ENCODE results near the gene CCT6A. TPM values are rescaled to one million over a fixed set of nuclear protein-coding genes. Genes with fewer than 3 reads are reported as not detected.
A peak's percentile ranks its signal among the peaks of the same experiment; 100 is the strongest.

The CCT6A gene
- total and polyA plus RNA-seq, 2 experiments from 2014 or later: 121 to 206 TPM

DNA sequence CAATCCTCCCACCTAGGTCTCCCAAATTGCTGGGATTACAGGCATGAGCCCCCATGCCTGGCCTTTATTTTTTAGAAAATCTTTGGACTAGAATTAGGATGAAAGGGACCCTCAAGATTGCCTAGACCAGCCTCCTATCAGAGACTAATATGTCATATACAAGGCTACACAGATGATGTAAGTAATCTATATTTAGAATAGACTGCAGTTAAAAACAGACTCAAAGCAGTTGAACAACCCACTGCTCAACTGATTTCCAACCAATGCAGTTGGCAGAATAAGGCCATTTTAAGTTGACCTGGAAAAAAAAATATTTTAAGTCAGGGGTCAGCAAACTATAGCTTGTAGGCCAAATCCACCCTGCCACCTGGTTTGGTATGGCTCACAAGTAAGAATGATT is 28.1 kb upstream of the CCT6A start:
- DNase-seq (ENCODE audit: low spot score): no peak
- no peak overlapping the region for H3K4me2 ChIP-seq
- H3K9me3 ChIP-seq (ENCODE audit: low read depth): no peaks in the 10 kb centered on the region
- no peaks in the 10 kb centered on the region for H3K9me2 ChIP-seq (replicated peaks; ENCODE audit: insufficient read depth)
- peaks cover 43% of the 10 kb centered on the region for H3K79me2 ChIP-seq
- H3K36me3 ChIP-seq (replicated peaks; ENCODE audit: insufficient read depth, low read depth): no peaks in the 10 kb centered on the region
- no peaks in the 10 kb centered on the region for H3K4me1 ChIP-seq (ENCODE audit: insufficient read depth)
- H3K27ac ChIP-seq: no peak overlapping the region
- H3K4me3 ChIP-seq: no peak overlapping the region
- H2AFZ ChIP-seq: no peak overlapping the region
- no peak for TF ChIP-seq EZH2phosphoT487 (IDR thresholded peaks at IDR 0.05; ENCODE audit: low read depth, severe bottlenecking, unreplicated experiment)
- TF ChIP-seq, protein P1, sequence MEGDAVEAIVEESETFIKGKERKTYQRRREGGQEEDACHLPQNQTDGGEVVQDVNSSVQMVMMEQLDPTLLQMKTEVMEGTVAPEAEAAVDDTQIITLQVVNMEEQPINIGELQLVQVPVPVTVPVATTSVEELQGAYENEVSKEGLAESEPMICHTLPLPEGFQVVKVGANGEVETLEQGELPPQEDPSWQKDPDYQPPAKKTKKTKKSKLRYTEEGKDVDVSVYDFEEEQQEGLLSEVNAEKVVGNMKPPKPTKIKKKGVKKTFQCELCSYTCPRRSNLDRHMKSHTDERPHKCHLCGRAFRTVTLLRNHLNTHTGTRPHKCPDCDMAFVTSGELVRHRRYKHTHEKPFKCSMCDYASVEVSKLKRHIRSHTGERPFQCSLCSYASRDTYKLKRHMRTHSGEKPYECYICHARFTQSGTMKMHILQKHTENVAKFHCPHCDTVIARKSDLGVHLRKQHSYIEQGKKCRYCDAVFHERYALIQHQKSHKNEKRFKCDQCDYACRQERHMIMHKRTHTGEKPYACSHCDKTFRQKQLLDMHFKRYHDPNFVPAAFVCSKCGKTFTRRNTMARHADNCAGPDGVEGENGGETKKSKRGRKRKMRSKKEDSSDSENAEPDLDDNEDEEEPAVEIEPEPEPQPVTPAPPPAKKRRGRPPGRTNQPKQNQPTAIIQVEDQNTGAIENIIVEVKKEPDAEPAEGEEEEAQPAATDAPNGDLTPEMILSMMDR (IDR thresholded peaks at IDR 0.05; ENCODE audit: poor library complexity): no peak
- no peaks in the 10 kb centered on the region for H3K27me3 ChIP-seq
- no peaks in the 10 kb centered on the region for H4K20me1 ChIP-seq (ENCODE audit: insufficient read depth, poor library complexity, severe bottlenecking)

DNA sequence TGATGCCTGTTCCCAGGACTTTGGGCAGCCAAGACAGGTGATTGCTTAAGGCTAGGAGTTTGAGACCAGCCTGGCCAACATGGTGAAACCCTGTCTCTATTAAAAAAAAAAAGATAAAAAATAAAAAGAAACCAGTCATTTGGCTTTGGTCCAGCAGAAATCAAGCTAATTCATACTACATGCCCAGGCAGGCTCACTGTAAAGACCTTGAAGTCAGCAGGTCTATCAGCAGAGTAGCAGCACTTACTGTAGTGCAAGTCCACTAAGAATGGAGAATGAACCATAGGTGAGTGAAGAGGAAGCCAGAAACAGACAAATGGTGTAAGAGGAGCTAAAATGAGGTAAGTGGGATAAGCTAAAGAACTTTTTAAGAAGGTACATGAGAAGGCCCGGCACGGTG is 25.0 kb upstream of the CCT6A start:
- Histone ChIP-seq H3K79me2 (peaks cover 54% of the 10 kb centered on the region), H4K20me1 (ENCODE audit: insufficient read depth, poor library complexity, severe bottlenecking) (no peaks in the 10 kb centered on the region), H3K36me3 (replicated peaks; ENCODE audit: insufficient read depth, low read depth) (no peaks in the 10 kb centered on the region), H3K4me3 (no peak overlapping the region), H2AFZ (no peak overlapping the region), H3K27me3 (no peaks in the 10 kb centered on the region), H3K9me2 (replicated peaks; ENCODE audit: insufficient read depth) (no peaks in the 10 kb centered on the region), H3K9me3 (ENCODE audit: low read depth) (no peaks in the 10 kb centered on the region), H3K27ac (no peak overlapping the region), H3K4me2 (no peak overlapping the region), H3K4me1 (ENCODE audit: insufficient read depth) (no peaks in the 10 kb centered on the region)
- DNase-seq (ENCODE audit: low spot score): no peak
- 88% methylated on average over 2 of the region's 2 CpGs for WGBS (ENCODE audit: low lambda C conversion rate, missing lambda C conversion rate)
- no peak for TF ChIP-seq EZH2 (IDR thresholded peaks at IDR 0.05; ENCODE audit: borderline replicate concordance)
- TF ChIP-seq, protein P1 (IDR thresholded peaks at IDR 0.05; ENCODE audit: poor library complexity): no peak
- TF ChIP-seq EZH2phosphoT487 (IDR thresholded peaks at IDR 0.05; ENCODE audit: low read depth, severe bottlenecking, unreplicated experiment): no peak

DNA sequence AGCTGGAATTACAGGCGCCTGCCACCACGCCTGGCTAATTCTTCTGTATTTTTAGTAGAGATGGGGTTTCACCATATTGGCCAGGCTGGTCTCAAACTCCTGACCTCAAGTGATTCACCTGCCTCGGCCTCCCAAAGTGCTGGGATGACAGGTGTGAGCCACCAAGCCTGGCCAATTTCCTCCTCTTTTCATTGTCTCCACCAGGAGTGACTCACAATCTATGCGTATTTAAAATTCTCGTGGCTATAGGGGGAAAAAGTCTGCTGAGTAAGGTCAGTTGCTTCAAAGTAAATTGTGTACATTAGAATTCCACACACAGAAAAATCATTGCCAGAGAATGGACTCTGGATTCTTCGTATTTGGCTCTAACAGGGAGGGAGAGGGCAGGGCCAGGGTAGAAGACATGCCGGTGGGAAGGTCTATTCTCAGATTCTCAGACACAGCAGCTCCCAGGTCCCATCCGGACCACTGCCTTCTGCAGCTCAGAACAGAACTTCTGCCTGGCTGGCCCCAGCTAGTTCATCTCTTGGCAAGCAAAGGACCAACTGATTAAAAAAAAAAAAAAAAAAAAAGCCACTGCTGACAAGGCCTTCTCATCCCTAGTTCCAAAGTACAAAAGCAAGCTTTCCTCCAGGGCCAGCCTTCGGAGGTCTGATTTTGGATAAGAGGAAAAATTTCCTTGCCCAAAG is 22.5 kb upstream of the CCT6A start:
- peak; percentile 57 for DNase-seq (ENCODE audit: low spot score)
- Histone ChIP-seq H3K36me3 (replicated peaks; ENCODE audit: insufficient read depth, low read depth) (no peaks in the 10 kb centered on the region), H3K9me3 (ENCODE audit: low read depth) (no peaks in the 10 kb centered on the region), H3K27me3 (no peaks in the 10 kb centered on the region), H3K4me2 (peak overlapping the region; percentile 47), H4K20me1 (ENCODE audit: insufficient read depth, poor library complexity, severe bottlenecking) (no peaks in the 10 kb centered on the region), H3K79me2 (peaks cover 68% of the 10 kb centered on the region), H3K9me2 (replicated peaks; ENCODE audit: insufficient read depth) (no peaks in the 10 kb centered on the region), H2AFZ (no peak overlapping the region), H3K4me1 (ENCODE audit: insufficient read depth) (no peaks in the 10 kb centered on the region), H3K27ac (peak overlapping the region; percentile 86), H3K4me3 (no peak overlapping the region)
- TF ChIP-seq, protein P1 (IDR thresholded peaks at IDR 0.05; ENCODE audit: poor library complexity): no peak
- TF ChIP-seq EZH2 (IDR thresholded peaks at IDR 0.05; ENCODE audit: borderline replicate concordance) (no peak), EZH2phosphoT487 (IDR thresholded peaks at IDR 0.05; ENCODE audit: low read depth, severe bottlenecking, unreplicated experiment) (no peak)
- 62% methylated on average over 9 of the region's 9 CpGs for WGBS (ENCODE audit: low lambda C conversion rate, missing lambda C conversion rate)
